ENCODE results near the gene MRPL11.
A peak's percentile ranks its signal among the peaks of the same experiment; 100 is the strongest.

MRPL11 gene

DNA sequence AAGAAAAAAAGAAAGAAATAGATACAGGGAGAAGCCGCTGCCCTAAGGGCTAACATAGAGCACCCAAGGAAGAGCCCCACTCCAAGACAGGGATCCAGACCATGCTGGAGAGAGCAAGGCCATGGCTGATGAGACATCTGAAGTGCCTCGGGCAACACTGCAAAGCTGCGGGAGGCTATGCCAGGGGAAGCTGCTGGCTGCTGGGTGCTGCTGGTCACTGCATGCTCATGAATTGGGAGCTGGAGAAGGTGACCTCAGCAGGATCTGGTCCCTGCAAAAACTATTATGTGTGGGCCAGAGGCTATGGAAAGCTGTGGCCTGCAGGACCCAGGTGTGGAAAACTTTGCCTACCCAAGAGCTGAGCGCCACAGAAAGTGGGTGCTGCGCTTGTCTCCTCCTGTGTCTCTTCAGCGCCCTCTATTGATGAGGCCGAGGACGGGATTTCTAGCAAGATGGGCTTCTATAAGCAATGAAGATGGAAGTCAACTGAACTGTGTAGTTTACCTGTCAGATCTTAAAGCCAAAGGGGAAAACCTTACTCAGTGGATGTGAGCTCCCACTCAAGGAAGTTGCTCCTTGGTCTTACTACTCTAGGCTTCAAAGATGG, 49.8 kb downstream of the MRPL11 start:
- no peak overlapping the region for H3K4me3 ChIP-seq (IDR thresholded peaks at IDR 0.05; ENCODE audit: insufficient read depth, low read depth, low read length)
- no peak overlapping the region for H3K9ac ChIP-seq
- no peaks in the 10 kb centered on the region for H4K20me1 ChIP-seq (ENCODE audit: insufficient read depth)
- H3K27me3 ChIP-seq (ENCODE audit: insufficient read depth, low read depth), result peaks cover 30% of the 10 kb centered on the region; the same call in 1 of the 2 replicates
- peaks cover 11% of the 10 kb centered on the region for H3K4me1 ChIP-seq (ENCODE audit: low read depth, poor library complexity, severe bottlenecking)
- H3K79me2 ChIP-seq (ENCODE audit: insufficient read depth, low read depth), result no peaks in the 10 kb centered on the region
- no peak overlapping the region for H2AFZ ChIP-seq (ENCODE audit: low read depth)
- H3K27ac ChIP-seq, result no peak overlapping the region
- no peaks in the 10 kb centered on the region for H3K36me3 ChIP-seq (ENCODE audit: insufficient read depth)
- no peak overlapping the region for H3K4me2 ChIP-seq
- peak; percentile 80 for TF ChIP-seq CTCF (conservative IDR thresholded peaks at IDR 0.05; ENCODE audit: low read depth, low read length)

DNA sequence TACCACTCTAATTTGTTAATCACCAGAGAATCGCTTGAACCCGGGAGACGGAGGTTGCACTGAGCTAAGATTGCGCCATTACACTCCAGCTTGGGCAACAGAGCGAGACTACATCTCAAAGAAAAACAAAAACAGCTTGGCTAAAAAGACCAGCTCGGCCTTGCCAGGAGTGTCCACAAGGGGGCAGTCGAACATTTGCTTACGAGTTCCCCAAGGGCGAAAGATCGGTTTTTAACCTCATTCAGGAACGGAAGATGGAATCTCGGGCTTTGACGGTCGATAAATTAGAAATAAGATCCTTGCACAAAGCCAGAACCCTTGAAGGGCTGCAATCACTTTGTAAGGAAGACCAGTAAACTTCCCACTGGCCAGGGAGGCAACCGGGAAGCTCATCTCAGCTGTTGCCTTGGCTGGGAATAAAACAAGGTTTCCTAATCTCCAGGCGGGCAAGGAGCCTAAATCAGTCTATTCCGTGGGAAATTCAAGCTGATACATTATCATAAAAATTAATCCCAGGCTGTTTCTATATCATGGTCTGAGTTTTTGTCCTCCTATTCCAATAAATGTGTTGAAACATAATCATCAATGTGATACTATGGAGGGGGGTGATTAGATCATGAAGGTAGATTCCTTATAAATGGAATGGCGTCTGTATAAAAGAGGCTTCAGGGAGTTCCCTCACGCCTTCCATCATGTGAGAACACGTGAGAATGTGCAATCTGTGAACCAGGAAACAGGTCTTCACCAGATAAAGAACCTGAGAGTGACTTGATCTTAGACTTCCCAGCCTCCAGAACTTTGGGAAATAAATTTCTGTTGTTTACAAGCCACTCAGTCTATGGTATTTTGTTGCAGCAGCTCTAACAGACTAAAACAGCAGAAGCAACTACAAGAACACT, 52.2 kb downstream of the MRPL11 start:
- H2AFZ ChIP-seq (ENCODE audit: low read depth), result peak overlapping the region; percentile 86
- no peak overlapping the region for H3K9ac ChIP-seq
- no peak overlapping the region for H3K4me3 ChIP-seq (IDR thresholded peaks at IDR 0.05; ENCODE audit: insufficient read depth, low read depth, low read length)
- no peaks in the 10 kb centered on the region for H3K36me3 ChIP-seq (ENCODE audit: insufficient read depth)
- peak; percentile 94 for TF ChIP-seq CTCF (conservative IDR thresholded peaks at IDR 0.05; ENCODE audit: low read depth, low read length)
- no peaks in the 10 kb centered on the region for H3K79me2 ChIP-seq (ENCODE audit: insufficient read depth, low read depth)
- peaks cover 30% of the 10 kb centered on the region; the same call in 1 of the 2 replicates for H3K27me3 ChIP-seq (ENCODE audit: insufficient read depth, low read depth)
- H4K20me1 ChIP-seq (ENCODE audit: insufficient read depth), result no peaks in the 10 kb centered on the region
- H3K27ac ChIP-seq, result no peak overlapping the region
- H3K4me1 ChIP-seq (ENCODE audit: low read depth, poor library complexity, severe bottlenecking), result peaks cover 11% of the 10 kb centered on the region
- peak overlapping the region; percentile 77 for H3K4me2 ChIP-seq
